ENCODE measurements around the gene NAT10.

DNA sequence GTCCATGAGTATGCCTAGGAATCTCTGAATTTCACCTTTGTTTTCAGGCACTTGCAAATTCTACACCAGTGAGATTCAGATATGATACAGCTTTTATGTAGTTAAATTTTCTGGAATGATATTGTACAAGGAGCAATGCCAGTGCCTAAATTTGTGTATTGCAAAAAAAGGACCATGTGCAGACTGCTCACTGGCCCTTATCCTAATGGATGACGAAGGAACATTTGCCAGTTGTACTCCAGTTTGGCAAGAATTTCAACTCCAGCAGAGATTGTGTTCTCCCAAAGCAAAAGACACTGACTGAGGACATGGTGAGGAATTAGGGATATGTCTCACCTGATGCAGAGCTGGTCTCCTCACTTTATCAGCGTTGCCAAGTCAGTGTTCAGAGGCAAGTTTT lies 8.6 kb downstream of the NAT10 start:
- no peak for TF ChIP-seq CTCF (IDR thresholded peaks at IDR 0.05)
- no peak for TF ChIP-seq POLR2A (IDR thresholded peaks at IDR 0.05)
